PC-9 (cell line): ENCODE data around the gene THOC7.

Source experiments
- CTCF ChIP-seq: fragments of 200-600 bp; sonication (generic); conservative IDR thresholded peaks from 2 replicates; pipeline ENCODE4 v1.6.1; 2017; ENCODE audit warnings: mixed run types, antibody characterized with exemption, mild to moderate bottlenecking, moderate library complexity
- EZH2 ChIP-seq: fragments of 200-600 bp; sonication (generic); IDR thresholded peaks from 2 replicates; pipeline ENCODE4 v1.8.0; 2017; ENCODE audit warnings: antibody characterized with exemption, low read depth

GRCh38 chr3:63847718-63848450, 15.7 kb downstream of the THOC7 start:
- TF ChIP-seq CTCF (no peak), EZH2 (no peak)
